H1 (cell line): Measurements from ENCODE around the gene RGL2. TPM values are rescaled to one million over a fixed set of nuclear protein-coding genes. Genes with fewer than 3 reads are reported as not detected.

Experiments used
- CTCF ChIA-PET: fragments of 300-600 bp; sonication (Branson Sonifier 250); formaldehyde crosslinking; loops from one replicate; lab custom pipeline; 2021; ENCODE audit not compliant: partially characterized antibody; lab: Charles Lee
- POLR2A ChIA-PET: fragments of 300-600 bp; sonication (Branson Sonifier 250); formaldehyde crosslinking; loops from one replicate; lab custom pipeline; 2021; ENCODE audit warnings: inconsistent platforms; ENCODE audit not compliant: partially characterized antibody; lab: Charles Lee
- DNase-seq, 2 experiments: peaks; one replicate each; pipeline versions ENCODE4 v3.0.0 to v3.0.0-alpha.2; 2010 to 2022; ENCODE audit warnings: low spot score in 2 of 2, low read depth in 1 of 2, mixed read lengths in 1 of 2
- FAIRE-seq: peaks from 2 replicates; lab custom pipeline; 2011; peaks lifted over from hg19 to GRCh38; lab: Jason Lieb, UNC
- H2AFZ ChIP-seq: 2 replicates; pipeline ENCODE4 v1.8.1; 2012; ENCODE audit warnings: low read length, inconsistent platforms
- H2AK5ac ChIP-seq: 2 replicates; pipeline ENCODE4 v1.6.1; 2013; ENCODE audit warnings: low read depth, low read length
- H2BK120ac ChIP-seq: replicated peaks from 2 replicates; pipeline ENCODE3; 2013; ENCODE audit warnings: low read depth, low read length, inconsistent platforms
- H2BK12ac ChIP-seq: 2 replicates; pipeline ENCODE4 v1.6.1; 2013; ENCODE audit warnings: low read depth, low read length
- H2BK15ac ChIP-seq: 2 replicates; pipeline ENCODE4 v1.6.1; 2013; ENCODE audit warnings: low read length
- H2BK20ac ChIP-seq: 2 replicates; pipeline ENCODE4 v1.6.1; 2013; ENCODE audit warnings: low read length
- H2BK5ac ChIP-seq: 2 replicates; pipeline ENCODE4 v1.6.1; 2013; ENCODE audit warnings: low read depth, low read length
- H3K14ac ChIP-seq: 2 replicates; pipeline ENCODE4 v1.6.1; 2013; ENCODE audit warnings: inconsistent platforms; ENCODE audit not compliant: insufficient read length
- H3K18ac ChIP-seq: 2 replicates; pipeline ENCODE4 v1.6.1; 2013; ENCODE audit warnings: low read length; ENCODE audit errors: extremely low read depth
- H3K23ac ChIP-seq: 2 replicates; pipeline ENCODE4 v1.6.1; 2013; ENCODE audit warnings: inconsistent platforms; ENCODE audit not compliant: insufficient read length
- H3K23me2 ChIP-seq: 2 replicates; pipeline ENCODE4 v1.6.1; 2013; ENCODE audit warnings: low read depth, low read length
- H3K27ac ChIP-seq: 2 replicates; pipeline ENCODE4 v1.6.1; 2011; ENCODE audit warnings: low read depth, low read length, inconsistent platforms
- H3K27me3 ChIP-seq, 4 experiments: replicated peaks in 1 of 4; 1 replicate in 1 of 4; 2 replicates in 3 of 4; pipeline versions ENCODE4 v1.6.1 to v1.8.1; 2011 to 2013; ENCODE audit warnings: low read length in 3 of 4, mild to moderate bottlenecking in 3 of 4, inconsistent platforms in 2 of 4, mixed read lengths in 2 of 4, moderate library complexity in 1 of 4; ENCODE audit not compliant: control insufficient read depth in 3 of 4, insufficient read depth in 3 of 4; ENCODE audit errors: extremely low read depth in 1 of 4
- H3K36me3 ChIP-seq, 4 experiments: 2 replicates each; pipeline versions ENCODE4 v1.6.1 to v1.8.1; 2011 to 2013; ENCODE audit warnings: mild to moderate bottlenecking in 4 of 4, low read length in 3 of 4, moderate library complexity in 2 of 4, control low read depth in 1 of 4, inconsistent platforms in 1 of 4; ENCODE audit not compliant: insufficient read depth in 4 of 4, control insufficient read depth in 2 of 4
- H3K4ac ChIP-seq: replicated peaks from 2 replicates; pipeline ENCODE3; 2013; ENCODE audit warnings: low read length, low read depth, mixed read lengths, inconsistent platforms; ENCODE audit not compliant: insufficient read length
- H3K4me1 ChIP-seq, 4 experiments: replicated peaks in 1 of 4; 1 replicate in 1 of 4; 2 replicates in 3 of 4; pipeline versions ENCODE4 v1.6.1 to v1.8.1; 2011 to 2013; ENCODE audit warnings: low read length in 3 of 4, inconsistent platforms in 2 of 4, mixed read lengths in 1 of 4; ENCODE audit not compliant: insufficient read depth in 4 of 4, control insufficient read depth in 3 of 4
- H3K4me2 ChIP-seq, 2 experiments: 2 replicates each; pipeline versions ENCODE4 v1.6.1 to v1.8.1; 2011 to 2013; ENCODE audit warnings: low read depth in 2 of 2, low read length in 2 of 2, control low read depth in 1 of 2, inconsistent platforms in 1 of 2, mild to moderate bottlenecking in 1 of 2; ENCODE audit not compliant: insufficient read depth in 1 of 2
- H3K4me3 ChIP-seq, 4 experiments: fragments of 200-600, 300-600 bp in 1 of 4; sonication (generic), shearing (Covaris generic), sonication (Bioruptor Twin) in 1 of 4; 2 replicates each; pipeline versions ENCODE4 v1.5.1 to v1.8.1; 2011 to 2016; ENCODE audit warnings: low read length in 4 of 4, low read depth in 3 of 4, control low read depth in 2 of 4, inconsistent platforms in 2 of 4, mild to moderate bottlenecking in 2 of 4, mixed read lengths in 1 of 4, moderate library complexity in 1 of 4; ENCODE audit not compliant: insufficient read depth in 2 of 4; ENCODE audit errors: extremely low read depth in 1 of 4
- H3K56ac ChIP-seq: replicated peaks from 2 replicates; pipeline ENCODE3; 2013; ENCODE audit warnings: low read depth, mild to moderate bottlenecking, mixed read lengths, low read length, inconsistent platforms; ENCODE audit not compliant: insufficient read length
- H3K79me1 ChIP-seq: 2 replicates; pipeline ENCODE4 v1.6.1; 2013; ENCODE audit warnings: low read depth, low read length, control low read depth
- H3K79me2 ChIP-seq, 2 experiments: 2 replicates each; pipeline versions ENCODE4 v1.6.1 to v1.8.1; 2012 to 2013; ENCODE audit warnings: low read length in 2 of 2, mild to moderate bottlenecking in 2 of 2, inconsistent platforms in 1 of 2; ENCODE audit not compliant: insufficient read depth in 2 of 2, control insufficient read depth in 1 of 2
- H3K9ac ChIP-seq, 4 experiments: replicated peaks in 1 of 4; 1 replicate in 1 of 4; 2 replicates in 3 of 4; pipeline versions ENCODE4 v1.6.1 to v1.8.1; 2011 to 2013; ENCODE audit warnings: low read depth in 3 of 4, low read length in 3 of 4, control low read depth in 2 of 4, mild to moderate bottlenecking in 2 of 4, moderate library complexity in 2 of 4, inconsistent platforms in 1 of 4; ENCODE audit errors: extremely low read depth in 1 of 4
- H3K9me3 ChIP-seq, 2 experiments: 2 replicates each; pipeline versions ENCODE4 v1.6.1 to v1.8.1; 2012 to 2013; ENCODE audit warnings: mild to moderate bottlenecking in 2 of 2, moderate library complexity in 2 of 2, control low read depth in 1 of 2, inconsistent platforms in 1 of 2, low read depth in 1 of 2, low read length in 1 of 2, mixed read lengths in 1 of 2; ENCODE audit not compliant: insufficient read depth in 2 of 2
- H4K20me1 ChIP-seq, 2 experiments: replicated peaks in 1 of 2; 2 replicates each; pipeline versions ENCODE3 to v1.8.1; 2011 to 2013; ENCODE audit warnings: inconsistent platforms in 2 of 2, low read length in 2 of 2, mild to moderate bottlenecking in 1 of 2; ENCODE audit not compliant: insufficient read depth in 2 of 2, control insufficient read depth in 1 of 2
- H4K5ac ChIP-seq: 2 replicates; pipeline ENCODE4 v1.6.1; 2013; ENCODE audit warnings: low read length, low read depth, mixed read lengths, inconsistent platforms; ENCODE audit not compliant: insufficient read length
- H4K8ac ChIP-seq: 2 replicates; pipeline ENCODE4 v1.8.0; 2013; ENCODE audit warnings: mild to moderate bottlenecking, moderate library complexity, low read length, inconsistent platforms; ENCODE audit not compliant: insufficient read depth; ENCODE audit errors: extremely low read depth
- H4K91ac ChIP-seq: replicated peaks from 2 replicates; pipeline ENCODE3; 2013; ENCODE audit warnings: low read length, mixed read lengths, inconsistent platforms; ENCODE audit not compliant: insufficient read length
- BRCA1 ChIP-seq: IDR thresholded peaks from 2 replicates; pipeline ENCODE4 v1.6.1; 2012; ENCODE audit warnings: low read depth, low read length, improper control_type of control experiment
- CBX5 ChIP-seq: fragments of 300-800, 300-1000 bp; sonication (generic); IDR thresholded peaks from 2 replicates; pipeline ENCODE4 v1.7.1; 2016; ENCODE audit warnings: antibody characterized with exemption, low read length, low read depth
- EP300 ChIP-seq, 2 experiments: IDR thresholded peaks; 1 replicate in 1 of 2; 2 replicates in 1 of 2; pipeline ENCODE4 v1.6.1; 2011 to 2012; ENCODE audit warnings: low read depth in 2 of 2, low read length in 2 of 2, mild to moderate bottlenecking in 2 of 2, borderline replicate concordance in 1 of 2, inconsistent platforms in 1 of 2, moderate library complexity in 1 of 2
- HDAC6 ChIP-seq: IDR thresholded peaks from one replicate; pipeline ENCODE4 v1.7.1; 2012; ENCODE audit warnings: low read depth, mild to moderate bottlenecking, inconsistent platforms, low read length, moderate library complexity
- KDM4A ChIP-seq: IDR thresholded peaks from one replicate; pipeline ENCODE4 v1.7.1; 2012; ENCODE audit warnings: low read depth, mild to moderate bottlenecking, moderate library complexity, low read length, inconsistent platforms; ENCODE audit not compliant: severe bottlenecking
- SIX5 ChIP-seq: IDR thresholded peaks from 2 replicates; pipeline ENCODE4 v1.6.1; 2011; ENCODE audit warnings: mild to moderate bottlenecking, low read depth, low read length
- TAF1 ChIP-seq: IDR thresholded peaks from 2 replicates; pipeline ENCODE4 v1.6.1; 2011; ENCODE audit warnings: mild to moderate bottlenecking, low read depth, low read length
- ZNF274 ChIP-seq: IDR thresholded peaks from 2 replicates; pipeline ENCODE4 v1.7.0; 2012; ENCODE audit warnings: low read length, borderline replicate concordance; ENCODE audit errors: extremely low read depth
- WGBS, 2 experiments: shearing (Covaris generic) in 1 of 2; methylation state at CpG; one replicate each; pipeline versions ENCODE4 v1.1.6 to v1.1.7; 2013 to 2015; ENCODE audit warnings: low lambda C conversion rate in 2 of 2, mixed read lengths in 2 of 2, inconsistent platforms in 1 of 2, low coverage in 1 of 2, missing lambda C conversion rate in 1 of 2; ENCODE audit not compliant: insufficient replicate concordance in 2 of 2, insufficient coverage in 1 of 2, insufficient read length in 1 of 2; ENCODE audit errors: extremely low coverage in 1 of 2, missing lambda C conversion rate in 1 of 2; 5-methylcytosine and 5-hydroxymethylcytosine counted together
- polyA plus RNA-seq, 7 experiments: library from polyadenylated mRNA; depleted of rRNA in 3 of 7; stranded (reverse) in 5 of 7; unstranded in 2 of 7; fragments of >200 nt in 5 of 7; fragments of 200-250 nt in 2 of 7; gene quantifications; 1 replicate in 5 of 7; 2 replicates in 1 of 7; 4 replicates in 1 of 7; pipeline versions ENCODE4 v1.2.1 to v1.2.3, GENCODE V29; 2011 to 2013; ENCODE audit warnings: missing spikeins in 2 of 7, mixed read lengths in 2 of 7
- total RNA-seq: library from RNA; stranded (reverse); fragmentation: NEBNext Ultra II Directional; extraction: Animal tissue kit (Norgen Biotek cat#: 25700); gene quantifications from 2 replicates; pipeline ENCODE4 v1.2.1, GENCODE V29; 2021

The RGL2 gene
- total and polyA plus RNA-seq, 2 of the 8 experiments (the other 6 are each of a cell fraction or from before 2014, with no cell fraction given), result 58.1 to 80.3 TPM

GRCh38 chr6:33290459-33290858 is 8.3 kb downstream of the RGL2 start:
- Histone ChIP-seq H4K91ac (no peak overlapping the region), H3K23me2 (peaks cover 8% of the 10 kb centered on the region; the same call in 1 of the 2 replicates), H2BK20ac (no peak overlapping the region), H2BK5ac (no peak overlapping the region), H2BK15ac (no peak overlapping the region), H4K8ac (no peak overlapping the region), H3K14ac (no peak overlapping the region), H2AK5ac (no peak overlapping the region), H4K5ac (no peak overlapping the region), H3K79me1 (peaks cover 8% of the 10 kb centered on the region; the same call in 1 of the 2 replicates), H3K4me3 (peak overlapping the region; percentile 74 to 97 (median 84); a peak in 7 of 8 replicates), H2AFZ (no peak overlapping the region), H3K4ac (no peak overlapping the region), H3K36me3 (peaks cover 17 to 34% (median 29%) of the 10 kb centered on the region in 4 experiments), H3K9ac (peak overlapping the region in 3 of 4 experiments; percentile 25 to 80 (median 74); a peak in 3 of 7 replicates), H4K20me1 (peaks cover 0 to 6% of the 10 kb centered on the region in 2 experiments), H3K27ac (no peak overlapping the region), H3K4me1 (peaks cover 0 to 11% (median 5%) of the 10 kb centered on the region in 4 experiments; a peak in 5 of 7 replicates), H3K18ac (no peak overlapping the region), H3K4me2 (peak overlapping the region; percentile 76 to 92), H3K27me3 (no peaks in the 10 kb centered on the region), H3K56ac (no peak overlapping the region), H3K9me3 (no peaks in the 10 kb centered on the region; a peak in 1 of 4 replicates), H3K79me2 (peaks cover 4 to 31% of the 10 kb centered on the region in 2 experiments; a peak in 3 of 4 replicates), H2BK120ac (no peak overlapping the region), H2BK12ac (no peak overlapping the region), H3K23ac (no peak overlapping the region)
- FAIRE-seq (no peak), DNase-seq (no peak)
- ChIA-PET POLR2A (interaction anchor here (1.1 to 16.7 kb wide), 8 partner anchors 9 to 319 kb away, joined by 3 to 337 read pairs (median 8); partner anchors contain the start of genes B3GALT4, RGL2, RPS18 and TAPBP), CTCF (interaction anchor here (1.0 to 7.2 kb wide), 4 partner anchors 9 to 116 kb away, joined by 3 to 81 read pairs (median 10); partner anchors contain the start of genes B3GALT4 and RGL2)
- no peak for TF ChIP-seq BRCA1
- TF ChIP-seq EP300 (IDR thresholded peaks at IDR 0.05; ENCODE audit: borderline replicate concordance in 1 of 2, low read depth in 2 of 2, low read length in 2 of 2), result no peak
- no peak for TF ChIP-seq ZNF274
- no peak for TF ChIP-seq SIX5
- TF ChIP-seq CBX5, result no peak
- no peak for TF ChIP-seq TAF1
- TF ChIP-seq KDM4A, result no peak
- no peak for TF ChIP-seq HDAC6
- WGBS, 2 experiments, result 89% methylated on average over 7 of the region's 7 CpGs; no CpG with 5 or more reads in 1 of the 2 experiments
